Measurements from ENCODE around the gene HEMGN. TPM values are rescaled to one million over a fixed set of nuclear protein-coding genes. Genes with fewer than 3 reads are reported as not detected.

HEMGN gene
- total RNA-seq, 1 donor from 2014 or later = not detected

DNA sequence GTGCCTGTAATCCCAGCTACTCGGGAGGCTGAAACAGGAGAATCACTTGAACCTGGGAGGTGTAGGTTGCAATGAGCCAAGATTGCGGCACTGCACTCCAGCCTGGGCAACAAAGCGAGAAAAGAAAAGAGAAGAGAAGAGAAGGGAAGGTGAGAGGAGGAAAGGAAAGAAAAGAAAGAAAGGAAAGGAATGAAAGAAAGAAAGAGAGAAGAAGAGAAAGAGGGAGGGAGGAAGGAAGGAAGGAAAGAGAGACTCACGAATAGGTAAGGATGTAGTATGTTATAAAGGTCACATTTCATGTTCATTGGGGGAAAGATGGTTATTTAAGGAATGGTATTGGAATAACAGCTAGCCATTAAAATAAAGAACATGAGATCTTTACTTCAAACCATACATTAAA, 34.8 kb upstream of the HEMGN start:
- H3K27me3 Mint-ChIP-seq (ENCODE audit: unreplicated experiment) = peaks cover 43% of the 10 kb centered on the region
- DNase-seq (ENCODE audit: extremely low spot score, unreplicated experiment) = no peak
- no peaks in the 10 kb centered on the region for H3K36me3 Mint-ChIP-seq (ENCODE audit: unreplicated experiment)
- no peak overlapping the region for H3K27ac Mint-ChIP-seq (ENCODE audit: unreplicated experiment)
- TF ChIP-seq, protein P1, sequence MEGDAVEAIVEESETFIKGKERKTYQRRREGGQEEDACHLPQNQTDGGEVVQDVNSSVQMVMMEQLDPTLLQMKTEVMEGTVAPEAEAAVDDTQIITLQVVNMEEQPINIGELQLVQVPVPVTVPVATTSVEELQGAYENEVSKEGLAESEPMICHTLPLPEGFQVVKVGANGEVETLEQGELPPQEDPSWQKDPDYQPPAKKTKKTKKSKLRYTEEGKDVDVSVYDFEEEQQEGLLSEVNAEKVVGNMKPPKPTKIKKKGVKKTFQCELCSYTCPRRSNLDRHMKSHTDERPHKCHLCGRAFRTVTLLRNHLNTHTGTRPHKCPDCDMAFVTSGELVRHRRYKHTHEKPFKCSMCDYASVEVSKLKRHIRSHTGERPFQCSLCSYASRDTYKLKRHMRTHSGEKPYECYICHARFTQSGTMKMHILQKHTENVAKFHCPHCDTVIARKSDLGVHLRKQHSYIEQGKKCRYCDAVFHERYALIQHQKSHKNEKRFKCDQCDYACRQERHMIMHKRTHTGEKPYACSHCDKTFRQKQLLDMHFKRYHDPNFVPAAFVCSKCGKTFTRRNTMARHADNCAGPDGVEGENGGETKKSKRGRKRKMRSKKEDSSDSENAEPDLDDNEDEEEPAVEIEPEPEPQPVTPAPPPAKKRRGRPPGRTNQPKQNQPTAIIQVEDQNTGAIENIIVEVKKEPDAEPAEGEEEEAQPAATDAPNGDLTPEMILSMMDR (IDR thresholded peaks at IDR 0.05) = no peak
- no peaks in the 10 kb centered on the region for H3K9me3 Mint-ChIP-seq (ENCODE audit: unreplicated experiment)
- H3K4me1 Mint-ChIP-seq (ENCODE audit: unreplicated experiment) = peaks cover 2% of the 10 kb centered on the region
- no peak overlapping the region for H3K4me3 Mint-ChIP-seq (ENCODE audit: unreplicated experiment)

DNA sequence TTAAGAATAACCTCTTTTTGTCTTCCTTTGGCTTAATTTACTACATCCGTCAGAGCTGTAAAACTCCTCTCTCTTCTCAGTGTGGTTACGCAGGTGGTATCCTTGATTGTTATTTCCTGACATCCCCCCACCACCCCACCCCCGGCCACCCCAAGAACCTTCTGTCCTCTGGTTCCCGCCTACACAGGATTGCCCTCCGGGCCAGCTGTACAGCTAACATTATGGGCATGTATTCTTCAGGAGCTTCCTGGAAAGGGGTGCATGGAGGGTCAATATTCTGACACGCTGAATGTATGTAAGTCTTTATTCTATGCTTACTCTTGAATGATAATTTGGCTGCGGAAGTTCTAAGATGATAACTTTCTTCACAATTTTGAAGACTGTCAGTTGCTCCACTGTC, 32.2 kb upstream of the HEMGN start:
- Mint-ChIP-seq H3K9me3 (ENCODE audit: unreplicated experiment) (no peaks in the 10 kb centered on the region), H3K36me3 (ENCODE audit: unreplicated experiment) (no peaks in the 10 kb centered on the region), H3K4me1 (ENCODE audit: unreplicated experiment) (peaks cover 2% of the 10 kb centered on the region), H3K27me3 (ENCODE audit: unreplicated experiment) (peaks cover 58% of the 10 kb centered on the region), H3K4me3 (ENCODE audit: unreplicated experiment) (no peak overlapping the region), H3K27ac (ENCODE audit: unreplicated experiment) (no peak overlapping the region)
- TF ChIP-seq, protein P1 (IDR thresholded peaks at IDR 0.05) = no peak
- no peak for DNase-seq (ENCODE audit: extremely low spot score, unreplicated experiment)

DNA sequence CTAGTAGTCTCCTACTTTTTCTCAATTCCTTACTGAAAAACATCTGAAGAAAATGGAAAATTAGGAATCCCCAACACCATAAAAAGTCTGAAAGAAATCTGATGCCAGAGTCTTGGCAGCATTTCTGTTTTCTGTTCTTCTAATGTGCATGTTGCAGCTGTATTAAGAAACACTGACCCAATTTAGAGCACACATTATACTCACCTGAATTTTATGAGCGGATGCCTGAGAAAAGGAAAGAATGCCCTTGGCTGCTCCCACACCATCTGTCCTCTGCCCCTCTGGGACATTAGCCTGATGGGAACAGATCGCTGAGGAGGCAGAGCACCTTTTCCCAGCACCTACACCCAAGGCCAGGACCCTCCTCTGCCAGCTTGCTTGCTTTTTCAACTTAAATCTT, 31.0 kb upstream of the HEMGN start:
- Mint-ChIP-seq H3K27me3 (ENCODE audit: unreplicated experiment) (peaks cover 67% of the 10 kb centered on the region), H3K4me3 (ENCODE audit: unreplicated experiment) (no peak overlapping the region), H3K27ac (ENCODE audit: unreplicated experiment) (no peak overlapping the region), H3K36me3 (ENCODE audit: unreplicated experiment) (no peaks in the 10 kb centered on the region), H3K9me3 (ENCODE audit: unreplicated experiment) (no peaks in the 10 kb centered on the region), H3K4me1 (ENCODE audit: unreplicated experiment) (peaks cover 2% of the 10 kb centered on the region)
- no peak for DNase-seq (ENCODE audit: extremely low spot score, unreplicated experiment)
- TF ChIP-seq, protein P1 (IDR thresholded peaks at IDR 0.05) = no peak

DNA sequence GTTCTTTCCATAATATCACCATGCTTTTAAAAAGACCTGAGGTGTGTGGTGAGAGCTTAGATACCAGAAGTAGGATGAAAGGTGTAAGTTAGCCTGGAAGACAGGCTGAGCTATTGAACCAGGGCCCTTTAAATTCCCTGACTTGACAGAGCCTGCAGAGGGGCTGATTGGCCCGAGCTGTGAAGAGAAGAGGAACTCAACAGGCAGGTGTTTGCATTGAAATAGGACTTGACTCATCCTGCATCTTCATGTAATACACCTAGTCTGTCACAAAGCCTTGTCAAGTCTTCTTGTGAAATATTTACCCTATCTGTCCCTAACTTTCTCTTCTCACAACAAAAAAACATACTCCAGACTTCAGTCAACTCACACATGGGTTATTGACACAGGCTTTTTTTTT, 28.5 kb upstream of the HEMGN start:
- H3K4me3 Mint-ChIP-seq (ENCODE audit: unreplicated experiment) = no peak overlapping the region
- no peak overlapping the region for H3K27ac Mint-ChIP-seq (ENCODE audit: unreplicated experiment)
- no peaks in the 10 kb centered on the region for H3K9me3 Mint-ChIP-seq (ENCODE audit: unreplicated experiment)
- H3K36me3 Mint-ChIP-seq (ENCODE audit: unreplicated experiment) = no peaks in the 10 kb centered on the region
- DNase-seq (ENCODE audit: extremely low spot score, unreplicated experiment) = no peak
- peaks cover 2% of the 10 kb centered on the region for H3K4me1 Mint-ChIP-seq (ENCODE audit: unreplicated experiment)
- TF ChIP-seq, protein P1 (IDR thresholded peaks at IDR 0.05) = no peak
- H3K27me3 Mint-ChIP-seq (ENCODE audit: unreplicated experiment) = peaks cover 60% of the 10 kb centered on the region

DNA sequence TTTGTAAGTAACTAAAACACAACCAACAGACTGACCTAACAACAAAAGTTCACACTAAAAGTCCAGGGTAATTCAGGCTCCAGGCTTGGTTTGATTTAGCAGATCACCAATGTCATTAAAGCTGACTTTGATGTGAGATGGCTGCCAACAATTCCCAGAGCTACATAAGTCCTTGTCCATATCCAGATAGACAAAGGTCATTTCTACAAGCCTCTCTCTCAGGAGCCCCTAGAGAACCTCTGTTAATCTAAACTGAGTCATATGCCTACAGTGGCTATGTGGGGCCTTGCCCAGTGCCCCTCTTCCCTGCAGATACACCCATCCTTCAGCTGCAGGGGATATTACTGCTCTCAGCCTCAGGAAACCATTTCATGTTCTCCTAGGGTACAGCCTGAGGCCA, 26.9 kb upstream of the HEMGN start:
- peaks cover 54% of the 10 kb centered on the region for H3K27me3 Mint-ChIP-seq (ENCODE audit: unreplicated experiment)
- H3K27ac Mint-ChIP-seq (ENCODE audit: unreplicated experiment) = no peak overlapping the region
- no peak for DNase-seq (ENCODE audit: extremely low spot score, unreplicated experiment)

More for the DNA sequence above, 26.9 kb upstream of the HEMGN start:
- no peak overlapping the region for H3K4me3 Mint-ChIP-seq (ENCODE audit: unreplicated experiment)
- TF ChIP-seq, protein P1 (IDR thresholded peaks at IDR 0.05) = no peak
- no peaks in the 10 kb centered on the region for H3K9me3 Mint-ChIP-seq (ENCODE audit: unreplicated experiment)
- H3K4me1 Mint-ChIP-seq (ENCODE audit: unreplicated experiment) = peaks cover 2% of the 10 kb centered on the region
- no peaks in the 10 kb centered on the region for H3K36me3 Mint-ChIP-seq (ENCODE audit: unreplicated experiment)
